ENCODE data around the gene REEP3. TPM values are rescaled to one million over a fixed set of nuclear protein-coding genes. Genes with fewer than 3 reads are reported as not detected.

The REEP3 gene
- total and polyA plus RNA-seq, 4 donors, result 20.9 to 74.3 (median 43.1) TPM

DNA sequence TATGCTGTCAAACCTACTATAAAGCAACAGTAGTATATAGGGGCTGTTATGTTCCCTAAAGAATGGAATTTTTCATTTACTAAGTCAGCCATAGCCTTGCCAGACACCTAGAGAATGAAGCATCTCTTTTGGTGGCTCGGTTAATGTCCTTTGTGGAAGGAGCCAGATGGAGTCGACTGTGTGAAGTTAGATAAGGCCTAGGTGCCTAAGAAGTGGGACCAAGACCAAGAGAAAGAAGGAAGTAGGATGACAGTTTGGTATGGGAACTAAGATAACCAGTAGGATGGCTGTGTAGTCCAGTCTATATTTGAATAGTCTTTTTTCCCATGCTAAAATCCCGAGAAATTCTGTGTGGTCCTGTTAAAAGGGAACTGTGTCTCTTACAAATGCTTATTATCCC lies 62.2 kb downstream of the REEP3 start:
- Histone ChIP-seq H3K36me3 (ENCODE audit: control insufficient read depth in 1 of 2, insufficient read depth in 2 of 2, low read length in 1 of 2) (no peaks in the 10 kb centered on the region), H3K4me1 (ENCODE audit: control insufficient read depth in 1 of 2, insufficient read depth in 2 of 2, low read length in 2 of 2) (peaks cover 0 to 9% of the 10 kb centered on the region in 2 donors), H3K27me3 (ENCODE audit: control insufficient read depth in 1 of 2, insufficient read depth in 2 of 2, low read length in 1 of 2) (no peaks in the 10 kb centered on the region), H3K9me3 (ENCODE audit: control insufficient read depth, low read length) (no peaks in the 10 kb centered on the region), H3K4me3 (ENCODE audit: low read length in 2 of 2) (no peak overlapping the region), H3K27ac (ENCODE audit: low read depth in 1 of 2, low read length in 2 of 2) (peak overlapping the region; percentile 50 to 68)
- intact Hi-C loops (cut with DNase I), result loop anchor here in 1 of 2 donors (10.0 kb wide), 1 partner anchor 59 kb away; the partner anchor contains the start of gene REEP3
- ATAC-seq (ENCODE audit: low FRiP score), result no peak
- WGBS, 2 donors, result 6 to 12% methylated on average over 3 of the region's 3 CpGs
- no peak for DNase-seq

DNA sequence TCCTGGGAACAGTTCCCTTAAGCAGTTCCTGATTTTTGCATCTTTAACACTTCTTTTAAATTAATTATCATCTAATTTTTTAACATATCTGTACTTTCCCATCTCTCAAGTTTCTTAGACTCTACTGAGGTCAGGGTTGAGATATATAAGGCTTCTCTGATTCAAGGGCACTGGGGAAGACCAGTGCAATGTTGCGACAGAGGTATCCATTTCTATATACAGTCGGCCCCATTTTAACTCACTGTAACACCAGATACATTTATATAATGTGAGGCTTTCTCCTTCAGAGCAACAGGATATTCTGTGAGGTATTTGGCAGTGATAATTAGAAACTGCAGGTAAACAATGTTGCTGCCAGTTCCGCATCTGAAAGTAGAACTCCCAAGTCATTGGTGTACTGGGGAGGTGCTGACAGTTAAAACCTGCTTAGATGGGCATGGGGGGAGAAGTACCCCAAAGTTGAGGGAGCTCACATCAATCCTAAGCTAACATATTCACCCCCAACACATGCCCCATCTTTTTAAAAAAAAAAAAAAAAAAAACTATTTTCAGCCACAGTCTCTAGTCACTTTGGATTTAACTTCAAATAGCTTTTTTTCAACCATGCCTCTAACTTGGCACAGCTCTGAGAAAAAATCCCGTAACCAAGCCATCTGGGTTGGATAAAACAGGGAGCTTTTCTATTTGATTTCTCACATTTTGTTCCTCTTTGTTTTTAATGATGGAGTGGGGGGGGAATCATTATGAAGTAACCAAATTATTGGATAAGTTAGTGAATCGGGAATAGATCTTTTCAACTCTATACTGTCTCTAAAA lies 62.9 kb downstream of the REEP3 start:
- no peak for DNase-seq
- Histone ChIP-seq H3K36me3 (ENCODE audit: control insufficient read depth in 1 of 2, insufficient read depth in 2 of 2, low read length in 1 of 2) (no peaks in the 10 kb centered on the region), H3K4me3 (ENCODE audit: low read length in 2 of 2) (no peak overlapping the region), H3K27ac (ENCODE audit: low read depth in 1 of 2, low read length in 2 of 2) (peak overlapping the region; percentile 7 to 68), H3K27me3 (ENCODE audit: control insufficient read depth in 1 of 2, insufficient read depth in 2 of 2, low read length in 1 of 2) (no peaks in the 10 kb centered on the region), H3K4me1 (ENCODE audit: control insufficient read depth in 1 of 2, insufficient read depth in 2 of 2, low read length in 2 of 2) (peaks cover 0 to 9% of the 10 kb centered on the region in 2 donors), H3K9me3 (ENCODE audit: control insufficient read depth, low read length) (no peaks in the 10 kb centered on the region)
- WGBS, 2 donors, result 22 to 30% methylated on average over 5 of the region's 5 CpGs
- no peak for ATAC-seq (ENCODE audit: low FRiP score)
- intact Hi-C loops (cut with DNase I), result loop anchor here in 1 of 2 donors (10.0 kb wide), 1 partner anchor 59 kb away; the partner anchor contains the start of gene REEP3

DNA sequence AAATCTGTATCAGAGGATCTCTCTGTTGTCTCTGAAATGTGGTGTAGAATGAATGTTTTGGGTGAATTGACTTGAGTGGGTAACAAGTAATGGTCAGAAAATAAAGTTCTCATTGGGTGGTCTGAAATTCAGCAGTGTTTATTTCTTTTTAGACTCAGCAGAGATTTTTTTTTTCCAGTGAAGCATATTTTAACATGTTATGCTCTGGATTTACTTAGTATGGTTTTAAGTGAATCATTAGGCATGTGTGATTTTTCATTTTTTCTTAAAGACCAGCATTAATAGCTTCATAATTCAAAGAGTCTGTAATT lies 63.5 kb downstream of the REEP3 start:
- intact Hi-C loops (cut with DNase I), result loop anchor here (5.0 to 10.0 kb wide), 2 partner anchors 43 to 60 kb away; partner anchors contain the start of gene REEP3 (in 1 of the 2)
- ATAC-seq (ENCODE audit: low FRiP score), result no peak
- Histone ChIP-seq H3K4me3 (ENCODE audit: low read length in 2 of 2) (no peak overlapping the region), H3K27ac (ENCODE audit: low read depth in 1 of 2, low read length in 2 of 2) (peak overlapping the region in 1 of 2 donors; percentile 63), H3K27me3 (ENCODE audit: control insufficient read depth in 1 of 2, insufficient read depth in 2 of 2, low read length in 1 of 2) (no peaks in the 10 kb centered on the region), H3K4me1 (ENCODE audit: control insufficient read depth in 1 of 2, insufficient read depth in 2 of 2, low read length in 2 of 2) (peaks cover 0 to 9% of the 10 kb centered on the region in 2 donors), H3K9me3 (ENCODE audit: control insufficient read depth, low read length) (no peaks in the 10 kb centered on the region), H3K36me3 (ENCODE audit: control insufficient read depth in 1 of 2, insufficient read depth in 2 of 2, low read length in 1 of 2) (no peaks in the 10 kb centered on the region)
- no peak for DNase-seq

DNA sequence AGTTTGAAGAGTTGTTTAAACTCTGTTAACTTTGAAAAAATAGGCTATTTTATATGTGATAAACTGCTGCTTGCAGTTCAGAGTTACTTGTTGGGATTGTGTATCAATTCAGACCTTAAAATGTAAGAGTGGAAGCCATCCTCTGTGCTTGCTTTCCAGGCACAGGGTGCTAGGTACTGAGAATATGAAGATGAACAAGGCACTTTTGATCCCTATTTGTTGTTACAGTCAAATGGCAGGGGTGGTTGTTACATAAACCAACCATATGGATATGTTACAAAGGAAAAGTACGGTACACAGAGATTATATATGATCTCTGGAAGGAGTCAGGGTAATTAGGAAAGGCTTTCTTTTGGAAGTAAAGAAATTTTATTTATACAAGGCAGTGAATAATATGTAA lies 63.8 kb downstream of the REEP3 start:
- intact Hi-C loops (cut with DNase I), result loop anchor here (5.0 to 10.0 kb wide), 2 partner anchors 42 to 60 kb away; partner anchors contain the start of gene REEP3 (in 1 of the 2)
- ATAC-seq (ENCODE audit: low FRiP score), result no peak
- no peak overlapping the region for H3K4me3 ChIP-seq (ENCODE audit: low read length in 2 of 2)

DNA sequence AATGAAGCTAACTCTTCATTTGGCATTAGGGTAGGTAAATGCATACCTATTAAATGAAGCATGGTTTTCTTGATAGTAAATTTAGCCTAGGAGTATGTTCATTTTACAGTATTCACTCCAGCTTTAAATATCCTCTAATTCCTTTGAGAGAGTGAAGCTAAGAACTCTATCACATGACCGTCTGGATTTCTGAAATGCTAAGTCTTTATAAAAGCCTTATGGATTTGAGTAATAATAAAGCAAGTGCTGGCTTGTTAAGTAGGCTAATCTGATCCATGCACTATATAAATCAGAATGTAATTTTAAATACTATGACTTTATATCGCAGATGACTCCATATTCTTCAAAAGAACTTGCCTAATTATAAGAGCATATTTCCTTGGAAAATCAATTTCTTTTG lies 64.8 kb downstream of the REEP3 start:
- WGBS, 2 donors, result 29 to 31% methylated on average over 2 of the region's 2 CpGs
- DNase-seq, result no peak
- Histone ChIP-seq H3K4me3 (ENCODE audit: low read length in 2 of 2) (no peak overlapping the region), H3K27me3 (ENCODE audit: control insufficient read depth in 1 of 2, insufficient read depth in 2 of 2, low read length in 1 of 2) (no peaks in the 10 kb centered on the region), H3K36me3 (ENCODE audit: control insufficient read depth in 1 of 2, insufficient read depth in 2 of 2, low read length in 1 of 2) (no peaks in the 10 kb centered on the region), H3K27ac (ENCODE audit: low read depth in 1 of 2, low read length in 2 of 2) (no peak overlapping the region), H3K9me3 (ENCODE audit: control insufficient read depth, low read length) (no peaks in the 10 kb centered on the region), H3K4me1 (ENCODE audit: control insufficient read depth in 1 of 2, insufficient read depth in 2 of 2, low read length in 2 of 2) (peaks cover 0 to 9% of the 10 kb centered on the region in 2 donors)
- ATAC-seq (ENCODE audit: low FRiP score), result no peak
- intact Hi-C loops (cut with DNase I), result loop anchor here (5.0 to 10.0 kb wide), 2 partner anchors 41 to 61 kb away; partner anchors contain the start of gene REEP3 (in 1 of the 2)

More for the DNA sequence above, 63.8 kb downstream of the REEP3 start:
- H3K9me3 ChIP-seq (ENCODE audit: control insufficient read depth, low read length), result no peaks in the 10 kb centered on the region
- H3K27ac ChIP-seq (ENCODE audit: low read depth in 1 of 2, low read length in 2 of 2), result peak overlapping the region in 1 of 2 donors; percentile 63
- peaks cover 0 to 9% of the 10 kb centered on the region in 2 donors for H3K4me1 ChIP-seq (ENCODE audit: control insufficient read depth in 1 of 2, insufficient read depth in 2 of 2, low read length in 2 of 2)
- 55 to 60% methylated on average over 1 of the region's 1 CpG for WGBS, 2 donors
- no peak for DNase-seq
- H3K36me3 ChIP-seq (ENCODE audit: control insufficient read depth in 1 of 2, insufficient read depth in 2 of 2, low read length in 1 of 2), result no peaks in the 10 kb centered on the region
- no peaks in the 10 kb centered on the region for H3K27me3 ChIP-seq (ENCODE audit: control insufficient read depth in 1 of 2, insufficient read depth in 2 of 2, low read length in 1 of 2)

GRCh38 chr10:63587191-63587590 lies 66.0 kb downstream of the REEP3 start:
- Histone ChIP-seq H3K9me3 (ENCODE audit: control insufficient read depth, low read length) (no peaks in the 10 kb centered on the region), H3K27me3 (ENCODE audit: control insufficient read depth in 1 of 2, insufficient read depth in 2 of 2, low read length in 1 of 2) (no peaks in the 10 kb centered on the region), H3K4me1 (ENCODE audit: control insufficient read depth in 1 of 2, insufficient read depth in 2 of 2, low read length in 2 of 2) (peaks cover 0 to 9% of the 10 kb centered on the region in 2 donors), H3K27ac (ENCODE audit: low read depth in 1 of 2, low read length in 2 of 2) (no peak overlapping the region), H3K4me3 (ENCODE audit: low read length in 2 of 2) (no peak overlapping the region), H3K36me3 (ENCODE audit: control insufficient read depth in 1 of 2, insufficient read depth in 2 of 2, low read length in 1 of 2) (no peaks in the 10 kb centered on the region)
- DNase-seq (no peak), ATAC-seq (ENCODE audit: low FRiP score) (no peak)
- 89 to 91% methylated on average over 4 of the region's 4 CpGs for WGBS, 2 donors
- intact Hi-C loops (cut with DNase I), result loop anchor here (5.0 to 10.0 kb wide), 2 partner anchors 40 to 62 kb away; partner anchors contain the start of gene REEP3 (in 1 of the 2)

- no peaks in the 10 kb centered on the region for H3K9me3 ChIP-seq (ENCODE audit: control insufficient read depth, low read length)
- no peaks in the 10 kb centered on the region for H3K36me3 ChIP-seq (ENCODE audit: control insufficient read depth in 1 of 2, insufficient read depth in 2 of 2, low read length in 1 of 2)
- intact Hi-C loops (cut with DNase I), result loop anchor here (5.0 to 10.0 kb wide), 2 partner anchors 39 to 64 kb away; partner anchors contain the start of gene REEP3 (in 1 of the 2)
- 61 to 63% methylated on average over 4 of the region's 4 CpGs for WGBS, 2 donors
- H3K27ac ChIP-seq (ENCODE audit: low read depth in 1 of 2, low read length in 2 of 2), result no peak overlapping the region
- ATAC-seq (ENCODE audit: low FRiP score), result no peak
- H3K27me3 ChIP-seq (ENCODE audit: control insufficient read depth in 1 of 2, insufficient read depth in 2 of 2, low read length in 1 of 2), result no peaks in the 10 kb centered on the region
- no peak for DNase-seq
- H3K4me3 ChIP-seq (ENCODE audit: low read length in 2 of 2), result no peak overlapping the region
- H3K4me1 ChIP-seq (ENCODE audit: control insufficient read depth in 1 of 2, insufficient read depth in 2 of 2, low read length in 2 of 2), result peaks cover 0 to 8% of the 10 kb centered on the region in 2 donors
Measured at GRCh38 chr10:63588436-63589167, 67.4 kb downstream of the REEP3 start.

- no peak overlapping the region for H3K27ac ChIP-seq (ENCODE audit: low read depth in 1 of 2, low read length in 2 of 2)
- ATAC-seq (ENCODE audit: low FRiP score) (no peak), DNase-seq (no peak)
- WGBS, 2 donors, result 70 to 78% methylated on average over 4 of the region's 4 CpGs
- H3K27me3 ChIP-seq (ENCODE audit: control insufficient read depth in 1 of 2, insufficient read depth in 2 of 2, low read length in 1 of 2), result no peaks in the 10 kb centered on the region
- peaks cover 2 to 8% of the 10 kb centered on the region in 2 donors for H3K4me1 ChIP-seq (ENCODE audit: control insufficient read depth in 1 of 2, insufficient read depth in 2 of 2, low read length in 2 of 2)
- H3K36me3 ChIP-seq (ENCODE audit: control insufficient read depth in 1 of 2, insufficient read depth in 2 of 2, low read length in 1 of 2), result no peaks in the 10 kb centered on the region
- H3K9me3 ChIP-seq (ENCODE audit: control insufficient read depth, low read length), result no peaks in the 10 kb centered on the region
- no peak overlapping the region for H3K4me3 ChIP-seq (ENCODE audit: low read length in 2 of 2)
- intact Hi-C loops (cut with DNase I), result loop anchor here in 1 of 2 donors (5.0 kb wide), 1 partner anchor 36 kb away; no protein-coding TSS in a partner anchor
Measured at GRCh38 chr10:63591600-63592379, 70.6 kb downstream of the REEP3 start.

All from aorta (tissue), 5 donors.